Activated CD4-positive, alpha-beta T cell treated with anti-CD3 and anti-CD28 coated beads for 36 hours (primary cell): Measurements from ENCODE around the gene FDX2. TPM values are rescaled to one million over a fixed set of nuclear protein-coding genes. Genes with fewer than 3 reads are reported as not detected.
"Not testable (repeated sequence)": the region's sequence is repeated elsewhere in the genome, so short reads cannot be mapped to it uniquely, and the experiment has no call there.

Experiments
- ATAC-seq: fragments of 200-7000 bp; cut with Tn5 transposase; one replicate; pipeline ENCODE4 v1.10.0; 2021; ENCODE audit warnings: mild to moderate bottlenecking, moderate library complexity
- CTCF ChIA-PET: fragments of 350-600 bp; sonication (Branson Sonifier 250); formaldehyde crosslinking; loops from one replicate; lab custom pipeline; 2021; ENCODE audit warnings: antibody characterized with exemption; lab: Charles Lee
- POLR2A ChIA-PET: fragments of 350-600 bp; sonication (Branson Sonifier 250); formaldehyde crosslinking; loops from one replicate; lab custom pipeline; 2021; ENCODE audit warnings: antibody characterized with exemption, inconsistent platforms; lab: Charles Lee
- DNase-seq: peaks from one replicate; pipeline ENCODE4 v3.0.0-alpha.2; 2020
- H3K27ac Mint-ChIP-seq: one replicate; pipeline ENCODE4 v1.8.0; 2021; ENCODE audit warnings: mixed read lengths
- H3K27me3 Mint-ChIP-seq: one replicate; pipeline ENCODE4 v1.8.0; 2021; ENCODE audit warnings: mixed read lengths
- H3K36me3 Mint-ChIP-seq: one replicate; pipeline ENCODE4 v1.8.0; 2021; ENCODE audit warnings: low read depth, mixed read lengths
- H3K4me1 Mint-ChIP-seq: one replicate; pipeline ENCODE4 v1.8.0; 2021; ENCODE audit warnings: mixed read lengths
- H3K4me3 Mint-ChIP-seq: one replicate; pipeline ENCODE4 v1.8.0; 2021; ENCODE audit warnings: mild to moderate bottlenecking, moderate library complexity, mixed read lengths
- H3K9me3 Mint-ChIP-seq: one replicate; pipeline ENCODE4 v1.8.0; 2021; ENCODE audit warnings: low read depth, mixed read lengths
- intact Hi-C, 2 experiments: fragments of 100-400 bp; cut with DNase I in 1 of 2; cut with micrococcal nuclease in 1 of 2; formaldehyde crosslinking; loops; one replicate each; pipeline versions ENCODE4 v1.14.2 to v1.15.1; 2022 to 2024; cut with DNase I, micrococcal nuclease
- total RNA-seq, 2 experiments: library from RNA; stranded (reverse); gene quantifications; one replicate each; pipeline ENCODE4 v1.2.3, GENCODE V29; 2021

FDX2 gene
- total RNA-seq, 2 experiments from 2014 or later, result 11.7 to 13.3 TPM

GRCh38 chr19:10289167-10289835 is 26.5 kb downstream of the FDX2 start:
- Mint-ChIP-seq H3K27me3 (peaks cover 58% of the 10 kb centered on the region), H3K4me1 (peaks cover 71% of the 10 kb centered on the region), H3K36me3 (peaks cover 20% of the 10 kb centered on the region), H3K9me3 (no peaks in the 10 kb centered on the region), H3K27ac (peak overlapping the region; percentile 53), H3K4me3 (peak overlapping the region; percentile 61)
- intact Hi-C loops, result loop anchor here (1.0 to 2.0 kb wide), 4 partner anchors 18 to 278 kb away; partner anchors contain the start of genes ICAM1 (in 1 of the 2) and KRI1 (in 1 of the 2)
- ChIA-PET CTCF (interaction anchor here (0.8 to 2.7 kb wide), 12 partner anchors 18 to 143 kb away, joined by 3 to 14 read pairs (median 4); partner anchors contain the start of gene ICAM1), POLR2A (interaction anchor here (0.6 to 2.3 kb wide), 5 partner anchors 13 to 98 kb away, joined by 3 to 12 read pairs (median 4); partner anchors contain the start of gene ICAM1)
- peak; percentile 84 for DNase-seq
- ATAC-seq, result peak; percentile 54

DNA sequence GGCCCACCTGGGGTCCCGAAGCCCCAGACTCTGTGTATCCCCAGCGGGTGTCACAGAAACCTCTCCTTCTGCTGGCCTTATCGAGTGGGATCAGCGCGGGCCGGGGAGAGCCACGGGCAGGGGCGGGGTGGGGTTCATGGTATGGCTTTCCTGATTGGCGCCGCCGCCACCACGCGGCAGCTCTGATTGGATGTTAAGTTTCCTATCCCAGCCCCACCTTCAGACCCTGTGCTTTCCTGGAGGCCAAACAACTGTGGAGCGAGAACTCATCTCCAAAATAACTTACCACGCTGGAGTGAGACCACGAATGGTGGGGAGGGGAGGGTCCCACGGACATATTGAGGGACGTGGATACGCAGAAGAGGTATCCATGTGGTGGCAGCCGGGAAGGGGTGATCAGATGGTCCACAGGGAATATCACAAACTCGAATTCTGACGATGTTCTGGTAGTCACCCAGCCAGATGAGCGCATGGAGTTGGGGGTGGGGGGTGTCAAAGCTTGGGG is 27.1 kb downstream of the FDX2 start:
- peak overlapping the region; percentile 53 for H3K27ac Mint-ChIP-seq
- ATAC-seq (peak; percentile 30), DNase-seq (peak; percentile 70)
- peaks cover 71% of the 10 kb centered on the region for H3K4me1 Mint-ChIP-seq
- POLR2A ChIA-PET, result interaction anchor here (0.8 to 2.3 kb wide), 4 partner anchors 12 to 28 kb away, joined by 3 to 12 read pairs (median 4); partner anchors contain the start of gene ICAM1
- peaks cover 26% of the 10 kb centered on the region for H3K36me3 Mint-ChIP-seq
- peak overlapping the region; percentile 61 for H3K4me3 Mint-ChIP-seq
- H3K27me3 Mint-ChIP-seq, result peaks cover 53% of the 10 kb centered on the region
- H3K9me3 Mint-ChIP-seq, result no peaks in the 10 kb centered on the region
- CTCF ChIA-PET, result interaction anchor here (1.0 to 2.7 kb wide), 10 partner anchors 17 to 143 kb away, joined by 3 to 14 read pairs (median 4); partner anchors contain the start of gene ICAM1
- intact Hi-C loops, result loop anchor here (1.0 to 2.0 kb wide), 5 partner anchors 18 to 278 kb away; partner anchors contain the start of genes DNMT1 (in 1 of the 2), ICAM1 (in 1 of the 2) and KRI1 (in 1 of the 2)

DNA sequence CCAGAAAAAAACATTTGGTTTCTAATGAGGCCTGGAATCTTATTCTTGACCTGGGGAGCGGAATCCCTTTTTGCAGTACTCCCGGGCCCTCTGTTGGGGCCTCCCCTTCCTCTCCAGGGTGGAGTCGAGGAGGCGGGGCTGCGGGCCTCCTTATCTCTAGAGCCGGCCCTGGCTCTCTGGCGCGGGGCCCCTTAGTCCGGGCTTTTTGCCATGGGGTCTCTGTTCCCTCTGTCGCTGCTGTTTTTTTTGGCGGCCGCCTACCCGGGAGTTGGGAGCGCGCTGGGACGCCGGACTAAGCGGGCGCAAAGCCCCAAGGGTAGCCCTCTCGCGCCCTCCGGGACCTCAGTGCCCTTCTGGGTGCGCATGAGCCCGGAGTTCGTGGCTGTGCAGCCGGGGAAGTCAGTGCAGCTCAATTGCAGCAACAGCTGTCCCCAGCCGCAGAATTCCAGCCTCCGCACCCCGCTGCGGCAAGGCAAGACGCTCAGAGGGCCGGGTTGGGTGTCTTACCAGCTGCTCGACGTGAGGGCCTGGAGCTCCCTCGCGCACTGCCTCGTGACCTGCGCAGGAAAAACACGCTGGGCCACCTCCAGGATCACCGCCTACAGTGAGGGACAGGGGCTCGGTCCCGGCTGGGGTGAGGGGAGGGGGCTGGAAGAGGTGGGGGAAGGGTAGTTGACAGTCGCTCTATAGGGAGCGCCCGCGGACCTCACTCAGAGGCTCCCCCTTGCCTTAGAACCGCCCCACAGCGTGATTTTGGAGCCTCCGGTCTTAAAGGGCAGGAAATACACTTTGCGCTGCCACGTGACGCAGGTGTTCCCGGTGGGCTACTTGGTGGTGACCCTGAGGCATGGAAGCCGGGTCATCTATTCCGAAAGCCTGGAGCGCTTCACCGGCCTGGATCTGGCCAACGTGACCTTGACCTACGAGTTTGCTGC is 28.7 kb downstream of the FDX2 start, which contains the start of gene ICAM4:
Gene ICAM4, plus strand, starts transcription at position 153 of the 935 bp plus-strand sequence. Its CDS starts 58 bp downstream, at position 211.
- ATAC-seq, result peak; percentile 31
- DNase-seq, result peak; percentile 68
- intact Hi-C loops, result no loop called here
- Mint-ChIP-seq H3K9me3 (no peaks in the 10 kb centered on the region), H3K27me3 (peaks cover 39% of the 10 kb centered on the region), H3K27ac (no peak within 1 kb of the TSS), H3K4me1 (peaks cover 58% of the 10 kb centered on the region), H3K4me3 (no peak within 1 kb of the TSS), H3K36me3 (peaks cover 32% of the 10 kb centered on the region)
- ChIA-PET POLR2A (interaction anchor here (0.6 to 3.9 kb wide), 4 partner anchors 16 to 309 kb away, joined by 3 to 18 read pairs (median 3); partner anchors contain the start of gene ICAM1), CTCF (interaction anchor here (0.5 to 2.8 kb wide), 9 partner anchors 13 to 264 kb away, joined by 3 to 15 read pairs (median 4); partner anchors contain the start of gene ICAM1)

DNA sequence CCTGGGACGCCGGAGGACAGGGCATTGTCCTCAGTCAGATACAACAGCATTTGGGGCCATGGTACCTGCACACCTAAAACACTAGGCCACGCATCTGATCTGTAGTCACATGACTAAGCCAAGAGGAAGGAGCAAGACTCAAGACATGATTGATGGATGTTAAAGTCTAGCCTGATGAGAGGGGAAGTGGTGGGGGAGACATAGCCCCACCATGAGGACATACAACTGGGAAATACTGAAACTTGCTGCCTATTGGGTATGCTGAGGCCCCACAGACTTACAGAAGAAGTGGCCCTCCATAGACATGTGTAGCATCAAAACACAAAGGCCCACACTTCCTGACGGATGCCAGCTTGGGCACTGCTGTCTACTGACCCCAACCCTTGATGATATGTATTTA is 30.4 kb downstream of the FDX2 start:
- H3K9me3 Mint-ChIP-seq, result no peaks in the 10 kb centered on the region
- peaks cover 25% of the 10 kb centered on the region for H3K27me3 Mint-ChIP-seq
- peaks cover 42% of the 10 kb centered on the region for H3K4me1 Mint-ChIP-seq
- DNase-seq (no peak), ATAC-seq (no peak)
- no peak overlapping the region for H3K4me3 Mint-ChIP-seq
- POLR2A ChIA-PET, result interaction anchor here (3.9 kb wide), 1 partner anchor 15 kb away, joined by 18 read pairs; the partner anchor contains the start of gene ICAM1
- CTCF ChIA-PET, result interaction anchor here (1.3 to 2.8 kb wide), 5 partner anchors 11 to 103 kb away, joined by 3 to 15 read pairs (median 4); partner anchors contain the start of gene ICAM1
- no peak overlapping the region for H3K27ac Mint-ChIP-seq
- intact Hi-C loops, result no loop called here
- peaks cover 32% of the 10 kb centered on the region for H3K36me3 Mint-ChIP-seq

- Mint-ChIP-seq H3K27me3 (peaks cover 20% of the 10 kb centered on the region), H3K4me3 (no peak overlapping the region), H3K36me3 (peaks cover 34% of the 10 kb centered on the region), H3K9me3 (no peaks in the 10 kb centered on the region), H3K27ac (no peak overlapping the region), H3K4me1 (peaks cover 38% of the 10 kb centered on the region)
- ChIA-PET CTCF (interaction anchor here (1.4 to 2.8 kb wide), 2 partner anchors 15 to 104 kb away, joined by 5 to 15 read pairs; partner anchors contain the start of gene ICAM1), POLR2A (interaction anchor here (3.9 kb wide), 1 partner anchor 14 kb away, joined by 18 read pairs; the partner anchor contains the start of gene ICAM1)
- intact Hi-C loops, result no loop called here
- DNase-seq (no peak), ATAC-seq (no peak)
These were observed 30.9 kb downstream of the FDX2 start for GRCh38 chr19:10284960-10285278.

- Mint-ChIP-seq H3K27me3 (peaks cover 18% of the 10 kb centered on the region), H3K27ac (no peak overlapping the region), H3K9me3 (no peaks in the 10 kb centered on the region), H3K4me3 (no peak overlapping the region), H3K36me3 (peaks cover 37% of the 10 kb centered on the region), H3K4me1 (peaks cover 35% of the 10 kb centered on the region)
- ChIA-PET POLR2A (interaction anchor here (3.9 kb wide), 1 partner anchor 13 kb away, joined by 18 read pairs; the partner anchor contains the start of gene ICAM1), CTCF (interaction anchor here (1.4 to 2.8 kb wide), 2 partner anchors 15 to 104 kb away, joined by 5 to 15 read pairs; partner anchors contain the start of gene ICAM1)
- ATAC-seq (no peak), DNase-seq (no peak)
- intact Hi-C loops, result no loop called here
These were observed 31.5 kb downstream of the FDX2 start for GRCh38 chr19:10284065-10284959.

DNA sequence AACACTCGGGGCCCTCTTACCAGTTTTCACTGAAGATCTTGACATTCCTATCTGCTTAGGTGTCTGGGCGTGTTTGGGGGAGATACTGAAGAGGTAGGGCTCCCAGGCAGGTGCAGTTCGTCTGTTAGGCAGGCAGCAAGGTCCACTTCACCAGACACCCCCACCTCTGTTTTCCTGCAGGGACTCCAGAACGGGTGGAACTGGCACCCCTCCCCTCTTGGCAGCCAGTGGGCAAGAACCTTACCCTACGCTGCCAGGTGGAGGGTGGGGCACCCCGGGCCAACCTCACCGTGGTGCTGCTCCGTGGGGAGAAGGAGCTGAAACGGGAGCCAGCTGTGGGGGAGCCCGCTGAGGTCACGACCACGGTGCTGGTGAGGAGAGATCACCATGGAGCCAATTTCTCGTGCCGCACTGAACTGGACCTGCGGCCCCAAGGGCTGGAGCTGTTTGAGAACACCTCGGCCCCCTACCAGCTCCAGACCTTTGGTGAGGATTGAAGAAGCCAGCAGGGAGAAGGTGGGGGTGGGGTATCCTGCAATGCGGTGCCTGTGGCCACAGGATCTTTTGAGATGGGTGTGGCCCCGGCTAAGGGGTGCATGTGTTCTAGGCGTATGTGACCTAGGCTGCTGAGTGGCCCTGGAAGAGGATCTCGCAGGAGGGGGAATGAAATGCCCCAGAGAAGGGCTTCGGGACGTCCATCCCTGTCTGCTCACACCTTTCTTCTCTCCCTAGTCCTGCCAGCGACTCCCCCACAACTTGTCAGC is 32.3 kb downstream of the FDX2 start:
- H3K4me3 Mint-ChIP-seq, result no peak overlapping the region
- ChIA-PET POLR2A (no interaction called here), CTCF (interaction anchor here (0.6 to 1.7 kb wide), 3 partner anchors 13 to 105 kb away, joined by 3 to 5 read pairs (median 5); partner anchors contain the start of gene ICAM1)
- H3K9me3 Mint-ChIP-seq, result no peaks in the 10 kb centered on the region
- ATAC-seq (no peak), DNase-seq (no peak)
- H3K27ac Mint-ChIP-seq, result no peak overlapping the region
- intact Hi-C loops, result no loop called here
- peaks cover 42% of the 10 kb centered on the region for H3K36me3 Mint-ChIP-seq
- peaks cover 26% of the 10 kb centered on the region for H3K4me1 Mint-ChIP-seq
- peaks cover 12% of the 10 kb centered on the region for H3K27me3 Mint-ChIP-seq

- H3K9me3 Mint-ChIP-seq, DNase-seq, intact Hi-C loops, ATAC-seq, POLR2A ChIA-PET, H3K4me3 Mint-ChIP-seq, H3K27me3 Mint-ChIP-seq, H3K27ac Mint-ChIP-seq: not testable (repeated sequence)
- Mint-ChIP-seq H3K36me3 (peaks cover 53% of the 10 kb centered on the region), H3K4me1 (peaks cover 18% of the 10 kb centered on the region)
- CTCF ChIA-PET, result interaction anchor here (0.7 to 1.7 kb wide), 3 partner anchors 11 to 20 kb away, joined by 3 read pairs; partner anchors contain the start of gene ICAM1
These were observed 33.8 kb downstream of the FDX2 start for GRCh38 chr19:10282043-10282442.

GRCh38 chr19:10279737-10280442 is 35.9 kb downstream of the FDX2 start:
- ATAC-seq (no peak), DNase-seq (no peak)
- ChIA-PET POLR2A (interaction anchor here (1.0 to 1.1 kb wide), 2 partner anchors 9 to 101 kb away, joined by 3 to 4 read pairs; partner anchors contain the start of genes ICAM1 and TYK2), CTCF (interaction anchor here (0.6 to 3.4 kb wide), 6 partner anchors 10 to 136 kb away, joined by 3 to 14 read pairs (median 5); partner anchors contain the start of gene ICAM1)
- Mint-ChIP-seq H3K36me3 (peaks cover 42% of the 10 kb centered on the region), H3K9me3 (no peaks in the 10 kb centered on the region), H3K4me3 (no peak overlapping the region), H3K4me1 (peaks cover 3% of the 10 kb centered on the region), H3K27me3 (no peaks in the 10 kb centered on the region), H3K27ac (no peak overlapping the region)
- intact Hi-C loops, result no loop called here
